ENCODE measurements around the gene ARRDC2. TPM values are rescaled to one million over a fixed set of nuclear protein-coding genes. Genes with fewer than 3 reads are reported as not detected.
A peak's percentile ranks its signal among the peaks of the same experiment; 100 is the strongest.

The ARRDC2 gene
- total and polyA plus RNA-seq, 10 of the 15 experiments (the other 5 are each of a cell fraction or from before 2014, with no cell fraction given): 0.48 to 10.1 (median 4.8) TPM

- peak; percentile 71; the same call in 1 of the 2 replicates for TF ChIP-seq DPF2 (IDR thresholded peaks at IDR 0.05)
- peak; percentile 65 for TF ChIP-seq MYC (IDR thresholded peaks at IDR 0.05; ENCODE audit: insufficient read depth, insufficient read length, insufficient replicate concordance, low read length, severe bottlenecking)
- peak; percentile 83 for TF ChIP-seq MEF2B (IDR thresholded peaks at IDR 0.05; ENCODE audit: partially characterized antibody, poor library complexity, severe bottlenecking)
- TF ChIP-seq WRNIP1 (IDR thresholded peaks at IDR 0.05; ENCODE audit: borderline replicate concordance, low read depth, low read length): no peak
- no peak for TF ChIP-seq IRF5 (IDR thresholded peaks at IDR 0.05; ENCODE audit: borderline replicate concordance)
- TF ChIP-seq NR2C1 (IDR thresholded peaks at IDR 0.05): no peak
- TF ChIP-seq CHD1 (IDR thresholded peaks at IDR 0.05; ENCODE audit: low read depth, low read length): no peak
- TF ChIP-seq ZNF217 (IDR thresholded peaks at IDR 0.05): no peak
- TF ChIP-seq TBL1XR1 (IDR thresholded peaks at IDR 0.05; ENCODE audit: low read depth, low read length): 0 out of 2 replicates have a peak, but pooled peaks have one; percentile 26
- TF ChIP-seq ZBTB4 (CRISPR knock-in tag; IDR thresholded peaks at IDR 0.05): no peak
- TF ChIP-seq RAD21 (IDR thresholded peaks at IDR 0.05; ENCODE audit: insufficient read depth, low read depth, low read length): no peak
- no peak for TF ChIP-seq SREBF2 (IDR thresholded peaks at IDR 0.05; ENCODE audit: low read length)
- TF ChIP-seq ASH2L (IDR thresholded peaks at IDR 0.05; ENCODE audit: borderline replicate concordance, low read depth): no peak
Observed at GRCh38 chr19:18023622-18024251, 15.8 kb downstream of the ARRDC2 start (continued).

Measured in GM12878 (cell line).